Measurements from ENCODE around the gene MPHOSPH6.
"Not testable (repeated sequence)": the region's sequence is repeated elsewhere in the genome, so short reads cannot be mapped to it uniquely, and the experiment has no call there.

Gene MPHOSPH6

GRCh38 chr16:82169861-82170845 is at the start of gene MPHOSPH6:
Gene MPHOSPH6, minus strand, starts transcription at chr16:82170224. Its CDS starts 49 bp downstream, at chr16:82170175.
- TF ChIP-seq POLR2A (IDR thresholded peaks at IDR 0.05; ENCODE audit: low read depth, low read length): peak; percentile 83
- DNase-seq (ENCODE audit: insufficient read length, low spot score) (peak; percentile 89), FAIRE-seq (no peak)

- no peak for TF ChIP-seq POLR2A (IDR thresholded peaks at IDR 0.05; ENCODE audit: low read depth, low read length)
- FAIRE-seq: no peak
- DNase-seq (ENCODE audit: insufficient read length, low spot score): no peak
Measured at GRCh38 chr16:82219298-82219697, 49.3 kb upstream of the MPHOSPH6 start.

GRCh38 chr16:82209314-82209713 is 39.3 kb upstream of the MPHOSPH6 start:
- FAIRE-seq; DNase-seq (ENCODE audit: insufficient read length, low spot score): not testable (repeated sequence)

GRCh38 chr16:82203198-82203597 is 33.2 kb upstream of the MPHOSPH6 start:
- no peak for FAIRE-seq
- no peak for TF ChIP-seq POLR2A (IDR thresholded peaks at IDR 0.05; ENCODE audit: low read depth, low read length)

GRCh38 chr16:82201926-82202325 is 31.9 kb upstream of the MPHOSPH6 start:
- DNase-seq (ENCODE audit: insufficient read length, low spot score): no peak
- no peak for FAIRE-seq
- TF ChIP-seq POLR2A (IDR thresholded peaks at IDR 0.05; ENCODE audit: low read depth, low read length): no peak

More at GRCh38 chr16:82203198-82203597, 33.2 kb upstream of the MPHOSPH6 start:
- no peak for DNase-seq (ENCODE audit: insufficient read length, low spot score)

GRCh38 chr16:82201351-82201750 is 31.3 kb upstream of the MPHOSPH6 start:
- FAIRE-seq (no peak), DNase-seq (ENCODE audit: insufficient read length, low spot score) (no peak)
- TF ChIP-seq POLR2A (IDR thresholded peaks at IDR 0.05; ENCODE audit: low read depth, low read length): no peak

GRCh38 chr16:82199209-82199608 is 29.2 kb upstream of the MPHOSPH6 start:
- no peak for TF ChIP-seq POLR2A (IDR thresholded peaks at IDR 0.05; ENCODE audit: low read depth, low read length)
- no peak for FAIRE-seq
- no peak for DNase-seq (ENCODE audit: insufficient read length, low spot score)

- FAIRE-seq (no peak), DNase-seq (ENCODE audit: insufficient read length, low spot score) (no peak)
- TF ChIP-seq POLR2A (IDR thresholded peaks at IDR 0.05; ENCODE audit: low read depth, low read length): no peak
Measured at GRCh38 chr16:82197540-82198240, 27.7 kb upstream of the MPHOSPH6 start.

- FAIRE-seq (no peak), DNase-seq (ENCODE audit: insufficient read length, low spot score) (no peak)
- TF ChIP-seq POLR2A (IDR thresholded peaks at IDR 0.05; ENCODE audit: low read depth, low read length): no peak
Measured at GRCh38 chr16:82195917-82196494, 26.0 kb upstream of the MPHOSPH6 start.

GRCh38 chr16:82194086-82194485 is 24.1 kb upstream of the MPHOSPH6 start:
- no peak for TF ChIP-seq POLR2A (IDR thresholded peaks at IDR 0.05; ENCODE audit: low read depth, low read length)
- no peak for FAIRE-seq

GRCh38 chr16:82192665-82193064 is 22.6 kb upstream of the MPHOSPH6 start:
- DNase-seq (ENCODE audit: insufficient read length, low spot score) (peak; percentile 25), FAIRE-seq (peak; percentile 33)
- TF ChIP-seq POLR2A (IDR thresholded peaks at IDR 0.05; ENCODE audit: low read depth, low read length): no peak

More at GRCh38 chr16:82194086-82194485, 24.1 kb upstream of the MPHOSPH6 start:
- no peak for DNase-seq (ENCODE audit: insufficient read length, low spot score)

GRCh38 chr16:82190386-82190785 is 20.4 kb upstream of the MPHOSPH6 start:
- DNase-seq (ENCODE audit: insufficient read length, low spot score) (no peak), FAIRE-seq (no peak)
- TF ChIP-seq POLR2A (IDR thresholded peaks at IDR 0.05; ENCODE audit: low read depth, low read length): no peak

- no peak for TF ChIP-seq POLR2A (IDR thresholded peaks at IDR 0.05; ENCODE audit: low read depth, low read length)
- FAIRE-seq (no peak), DNase-seq (ENCODE audit: insufficient read length, low spot score) (no peak)
Measured at GRCh38 chr16:82187829-82188228, 17.8 kb upstream of the MPHOSPH6 start.

- FAIRE-seq: no peak
- DNase-seq (ENCODE audit: insufficient read length, low spot score): no peak
- TF ChIP-seq POLR2A (IDR thresholded peaks at IDR 0.05; ENCODE audit: low read depth, low read length): no peak
Measured at GRCh38 chr16:82185012-82185411, 15.0 kb upstream of the MPHOSPH6 start.
